ENCODE results near the gene HP1BP3.

GRCh38 chr1:20739225-20739624 lies 47.9 kb downstream of the HP1BP3 start:
- TF ChIP-seq REST (IDR thresholded peaks at IDR 0.05; ENCODE audit: low read depth) (no peak), CTCF (IDR thresholded peaks at IDR 0.05 in 2 of 3, conservative IDR thresholded peaks at IDR 0.05 in 1 of 3; ENCODE audit: borderline replicate concordance in 1 of 3, insufficient read depth in 1 of 3, low read depth in 2 of 3, low read length in 2 of 3) (no peak)

All from HCT116 (cell line).